GM06990 (cell line): ENCODE data around the gene MROH2A.

ENCODE experiments used
- DNase-seq: peaks from one replicate; pipeline ENCODE4 v3.0.0-alpha.2; 2011; ENCODE audit not compliant: insufficient read length; ENCODE audit errors: extremely low read depth
- H3K27me3 ChIP-seq: replicated peaks from 2 replicates; pipeline ENCODE4 v1.6.0; 2011; ENCODE audit warnings: low read length; ENCODE audit not compliant: control insufficient read depth, insufficient read depth
- H3K36me3 ChIP-seq: 2 replicates; pipeline ENCODE4 v1.5.1; 2011; ENCODE audit warnings: low read length; ENCODE audit not compliant: control insufficient read depth, insufficient read depth
- H3K4me3 ChIP-seq: replicated peaks from 2 replicates; pipeline ENCODE4 v1.5.1; 2011; ENCODE audit warnings: low read depth, mild to moderate bottlenecking, control low read depth, low read length
- CTCF ChIP-seq: IDR thresholded peaks from 2 replicates; pipeline ENCODE4 v1.5.1; 2011; ENCODE audit warnings: low read length, control low read depth, mild to moderate bottlenecking, inconsistent platforms; ENCODE audit not compliant: insufficient read depth, poor library complexity, severe bottlenecking

MROH2A gene

GRCh38 chr2:233803994-233804393 lies 25.9 kb downstream of the MROH2A start:
- Histone ChIP-seq H3K27me3 (no peaks in the 10 kb centered on the region; the same call in none of the 2 replicates), H3K36me3 (no peaks in the 10 kb centered on the region), H3K4me3 (no peak overlapping the region)
- no peak for TF ChIP-seq CTCF
- DNase-seq = no peak

- H3K36me3 ChIP-seq = no peaks in the 10 kb centered on the region
- no peaks in the 10 kb centered on the region; the same call in none of the 2 replicates for H3K27me3 ChIP-seq
- DNase-seq = no peak
- no peak overlapping the region for H3K4me3 ChIP-seq
- no peak for TF ChIP-seq CTCF
These were observed 29.2 kb downstream of the MROH2A start for GRCh38 chr2:233807215-233807865.

GRCh38 chr2:233807966-233808935 lies 30.1 kb downstream of the MROH2A start:
- TF ChIP-seq CTCF = no peak
- H3K4me3 ChIP-seq = no peak overlapping the region
- no peaks in the 10 kb centered on the region; the same call in none of the 2 replicates for H3K27me3 ChIP-seq
- no peaks in the 10 kb centered on the region for H3K36me3 ChIP-seq
- no peak for DNase-seq

DNA sequence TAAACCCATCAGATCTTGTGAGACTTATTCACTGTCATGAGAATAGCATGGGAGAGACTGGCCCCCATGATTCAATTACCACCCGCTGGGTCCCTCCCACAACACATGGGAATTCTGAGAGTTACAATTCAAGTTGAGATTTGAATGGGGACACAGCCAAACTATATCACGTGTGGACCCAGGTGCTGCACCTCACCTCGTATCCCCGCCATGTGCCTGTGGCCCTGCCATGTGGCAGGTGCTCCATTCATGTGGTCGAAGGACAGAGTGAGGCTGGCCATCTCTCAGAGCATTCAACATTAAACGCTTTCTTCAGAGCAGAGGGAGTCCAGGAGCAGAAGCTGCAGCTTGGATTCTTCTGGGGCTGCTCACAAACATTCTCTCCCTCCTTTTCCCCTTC lies 32.3 kb downstream of the MROH2A start:
- H3K27me3 ChIP-seq = no peaks in the 10 kb centered on the region; the same call in none of the 2 replicates
- DNase-seq = no peak
- H3K36me3 ChIP-seq = no peaks in the 10 kb centered on the region
- H3K4me3 ChIP-seq = no peak overlapping the region
- TF ChIP-seq CTCF = no peak

DNA sequence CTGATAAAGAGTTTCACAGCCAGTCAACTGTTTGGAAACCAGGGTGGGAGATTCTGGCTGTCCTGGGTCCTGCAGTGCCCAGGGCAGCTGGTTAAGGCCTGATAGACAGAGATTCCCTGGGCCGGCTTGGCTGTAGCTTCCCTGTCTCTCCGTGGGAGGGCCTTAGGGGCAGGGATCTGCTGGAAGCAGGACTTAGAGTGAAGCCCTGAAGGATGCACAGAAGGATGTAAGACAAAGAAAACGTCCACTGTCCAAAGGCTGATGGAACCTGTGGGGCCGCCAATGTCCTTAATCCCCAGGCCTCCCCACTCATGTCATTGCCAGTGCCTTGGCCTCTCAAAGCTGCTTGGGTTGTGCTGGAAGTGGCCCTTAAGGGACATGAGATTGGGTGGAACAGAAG lies 33.0 kb downstream of the MROH2A start:
- Histone ChIP-seq H3K4me3 (no peak overlapping the region), H3K27me3 (no peaks in the 10 kb centered on the region; the same call in none of the 2 replicates), H3K36me3 (no peaks in the 10 kb centered on the region)
- no peak for TF ChIP-seq CTCF
- no peak for DNase-seq
